ENCODE results near the gene SKAP1. TPM values are rescaled to one million over a fixed set of nuclear protein-coding genes. Genes with fewer than 3 reads are reported as not detected.
"Not testable (repeated sequence)": the region's sequence is repeated elsewhere in the genome, so short reads cannot be mapped to it uniquely, and the experiment has no call there.

Gene SKAP1
- total RNA-seq, 1 donor from 2014 or later = 0.41 TPM

- FAIRE-seq (no peak), DNase-seq (ENCODE audit: low spot score in 2 of 2) (no peak)
These were observed 54.7 kb downstream of the SKAP1 start for GRCh38 chr17:48375356-48375755.

- DNase-seq (ENCODE audit: low spot score in 2 of 2) = no peak
- no peak for FAIRE-seq
These were observed 55.3 kb downstream of the SKAP1 start for GRCh38 chr17:48374650-48375230.

- FAIRE-seq (no peak), DNase-seq (ENCODE audit: low spot score in 2 of 2) (no peak)
These were observed 56.1 kb downstream of the SKAP1 start for GRCh38 chr17:48373883-48374282.

- no peak for FAIRE-seq
- DNase-seq (ENCODE audit: low spot score in 2 of 2) = no peak
These were observed 56.7 kb downstream of the SKAP1 start for GRCh38 chr17:48373130-48373830.

- not testable (repeated sequence) for FAIRE-seq; DNase-seq (ENCODE audit: low spot score in 2 of 2)
These were observed 61.0 kb downstream of the SKAP1 start for GRCh38 chr17:48368967-48369366.

GRCh38 chr17:48368352-48368908 lies 61.6 kb downstream of the SKAP1 start:
- DNase-seq (ENCODE audit: low spot score in 2 of 2) (no peak), FAIRE-seq (no peak)

- no peak for DNase-seq (ENCODE audit: low spot score in 2 of 2)
- no peak for FAIRE-seq
These were observed 66.9 kb downstream of the SKAP1 start for GRCh38 chr17:48363161-48363560.

- DNase-seq (ENCODE audit: low spot score in 2 of 2); FAIRE-seq: not testable (repeated sequence)
These were observed 69.0 kb downstream of the SKAP1 start for GRCh38 chr17:48360861-48361633.

- no peak for FAIRE-seq
These were observed 72.0 kb downstream of the SKAP1 start for GRCh38 chr17:48357779-48358602.

GRCh38 chr17:48356866-48357265 lies 73.1 kb downstream of the SKAP1 start:
- FAIRE-seq (no peak), DNase-seq (ENCODE audit: low spot score in 2 of 2) (no peak)

More at GRCh38 chr17:48357779-48358602, 72.0 kb downstream of the SKAP1 start:
- no peak for DNase-seq (ENCODE audit: low spot score in 2 of 2)

GRCh38 chr17:48352630-48353029 lies 77.4 kb downstream of the SKAP1 start:
- no peak for FAIRE-seq
- no peak for DNase-seq (ENCODE audit: low spot score in 2 of 2)

GRCh38 chr17:48351911-48352332 lies 78.1 kb downstream of the SKAP1 start:
- peak in 1 of 2 donors; percentile 13 for DNase-seq (ENCODE audit: low spot score in 2 of 2)
- peak; percentile 15 for FAIRE-seq

- DNase-seq (ENCODE audit: low spot score in 2 of 2) (no peak), FAIRE-seq (no peak)
These were observed 81.7 kb downstream of the SKAP1 start for GRCh38 chr17:48348352-48348751.

GRCh38 chr17:48347177-48347576 lies 82.8 kb downstream of the SKAP1 start:
- DNase-seq (ENCODE audit: low spot score in 2 of 2) (no peak), FAIRE-seq (no peak)

GRCh38 chr17:48344251-48344650 lies 85.8 kb downstream of the SKAP1 start:
- no peak for FAIRE-seq
- DNase-seq (ENCODE audit: low spot score in 2 of 2) = no peak

GRCh38 chr17:48340916-48341315 lies 89.1 kb downstream of the SKAP1 start:
- DNase-seq (ENCODE audit: low spot score in 2 of 2) (no peak), FAIRE-seq (no peak)

GRCh38 chr17:48338720-48339119 lies 91.3 kb downstream of the SKAP1 start:
- FAIRE-seq (no peak), DNase-seq (ENCODE audit: low spot score in 2 of 2) (no peak)

- not testable (repeated sequence) for FAIRE-seq
These were observed 92.1 kb downstream of the SKAP1 start for GRCh38 chr17:48337903-48338302.

GRCh38 chr17:48336986-48337385 lies 93.0 kb downstream of the SKAP1 start:
- DNase-seq (ENCODE audit: low spot score in 2 of 2) (no peak), FAIRE-seq (no peak)

More at GRCh38 chr17:48337903-48338302, 92.1 kb downstream of the SKAP1 start:
- not testable (repeated sequence) for DNase-seq (ENCODE audit: low spot score in 2 of 2)

- FAIRE-seq = peak; percentile 95
- peak; percentile 3 to 16 for DNase-seq (ENCODE audit: low spot score in 2 of 2)
These were observed 94.0 kb downstream of the SKAP1 start for GRCh38 chr17:48335858-48336500.

All from frontal cortex (tissue), 4 donors.